ENCODE data around the gene SLX4IP.

The SLX4IP gene

GRCh38 chr20:10590950-10591671 lies 156.0 kb downstream of the SLX4IP start:
- H3K4me3 ChIP-seq (ENCODE audit: low read depth, low read length): no peak overlapping the region
- ChIA-PET CTCF (interaction anchor here (0.6 kb wide), 2 partner anchors 20 to 690 kb away, joined by 4 read pairs; no protein-coding TSS in a partner anchor), POLR2A (no interaction called here)
- peaks cover 5% of the 10 kb centered on the region for H3K4me1 ChIP-seq (ENCODE audit: control insufficient read depth, insufficient read depth, low read length)
- no peak overlapping the region; the same call in 1 of the 2 replicates for H3K27ac ChIP-seq (ENCODE audit: extremely low read depth, low read depth, low read length)
- TF ChIP-seq MZF1 (tag by site-specific recombination; IDR thresholded peaks at IDR 0.05; ENCODE audit: borderline replicate concordance) (no peak), ZIC2 (tag by site-specific recombination; IDR thresholded peaks at IDR 0.05) (no peak), ZNF433 (tag by site-specific recombination; IDR thresholded peaks at IDR 0.05; ENCODE audit: low read depth) (no peak), ZNF792 (tag by site-specific recombination; IDR thresholded peaks at IDR 0.05) (no peak), PRDM1 (tag by site-specific recombination; IDR thresholded peaks at IDR 0.05) (no peak), ZNF423 (tag by site-specific recombination; IDR thresholded peaks at IDR 0.05) (no peak), BCL11A (tag by site-specific recombination; IDR thresholded peaks at IDR 0.05; ENCODE audit: low read depth) (no peak), ZXDB (tag by site-specific recombination; IDR thresholded peaks at IDR 0.05) (no peak)
- no peaks in the 10 kb centered on the region for H3K36me3 ChIP-seq (ENCODE audit: control insufficient read depth in 2 of 2, insufficient read depth in 1 of 2, low read length in 2 of 2)
- H3K9me3 ChIP-seq (ENCODE audit: control insufficient read depth, insufficient read depth, low read depth, low read length): no peaks in the 10 kb centered on the region

GRCh38 chr20:10591946-10592521 lies 156.9 kb downstream of the SLX4IP start:
- Histone ChIP-seq H3K4me3 (ENCODE audit: low read depth, low read length) (no peak overlapping the region), H3K9me3 (ENCODE audit: control insufficient read depth, insufficient read depth, low read depth, low read length) (no peaks in the 10 kb centered on the region), H3K27ac (ENCODE audit: extremely low read depth, low read depth, low read length) (no peak overlapping the region), H3K36me3 (ENCODE audit: control insufficient read depth in 2 of 2, insufficient read depth in 1 of 2, low read length in 2 of 2) (no peaks in the 10 kb centered on the region), H3K4me1 (ENCODE audit: control insufficient read depth, insufficient read depth, low read length) (peaks cover 12% of the 10 kb centered on the region)
- ChIA-PET CTCF (no interaction called here), POLR2A (no interaction called here)
- TF ChIP-seq ZNF335 (tag by site-specific recombination; conservative IDR thresholded peaks at IDR 0.05) (no peak), KLF7 (tag by site-specific recombination; IDR thresholded peaks at IDR 0.05; ENCODE audit: borderline replicate concordance) (no peak), ZEB2 (tag by site-specific recombination; IDR thresholded peaks at IDR 0.05) (no peak), EGR2 (tag by site-specific recombination; IDR thresholded peaks at IDR 0.05; ENCODE audit: low read depth) (no peak), ZNF132 (tag by site-specific recombination; IDR thresholded peaks at IDR 0.05; ENCODE audit: borderline replicate concordance) (no peak), ZNF146 (tag by site-specific recombination; IDR thresholded peaks at IDR 0.05) (no peak), ZNF202 (tag by site-specific recombination; IDR thresholded peaks at IDR 0.05; ENCODE audit: borderline replicate concordance) (no peak), PATZ1 (tag by site-specific recombination; IDR thresholded peaks at IDR 0.05) (no peak), SP7 (tag by site-specific recombination; IDR thresholded peaks at IDR 0.05) (no peak), ZNF560 (tag by site-specific recombination; IDR thresholded peaks at IDR 0.05; ENCODE audit: borderline replicate concordance) (no peak), ZNF791 (tag by site-specific recombination; IDR thresholded peaks at IDR 0.05) (no peak), ZNF660 (tag by site-specific recombination; IDR thresholded peaks at IDR 0.05) (no peak), ZIC2 (tag by site-specific recombination; IDR thresholded peaks at IDR 0.05) (no peak)
- TF ChIP-seq, protein P1, sequence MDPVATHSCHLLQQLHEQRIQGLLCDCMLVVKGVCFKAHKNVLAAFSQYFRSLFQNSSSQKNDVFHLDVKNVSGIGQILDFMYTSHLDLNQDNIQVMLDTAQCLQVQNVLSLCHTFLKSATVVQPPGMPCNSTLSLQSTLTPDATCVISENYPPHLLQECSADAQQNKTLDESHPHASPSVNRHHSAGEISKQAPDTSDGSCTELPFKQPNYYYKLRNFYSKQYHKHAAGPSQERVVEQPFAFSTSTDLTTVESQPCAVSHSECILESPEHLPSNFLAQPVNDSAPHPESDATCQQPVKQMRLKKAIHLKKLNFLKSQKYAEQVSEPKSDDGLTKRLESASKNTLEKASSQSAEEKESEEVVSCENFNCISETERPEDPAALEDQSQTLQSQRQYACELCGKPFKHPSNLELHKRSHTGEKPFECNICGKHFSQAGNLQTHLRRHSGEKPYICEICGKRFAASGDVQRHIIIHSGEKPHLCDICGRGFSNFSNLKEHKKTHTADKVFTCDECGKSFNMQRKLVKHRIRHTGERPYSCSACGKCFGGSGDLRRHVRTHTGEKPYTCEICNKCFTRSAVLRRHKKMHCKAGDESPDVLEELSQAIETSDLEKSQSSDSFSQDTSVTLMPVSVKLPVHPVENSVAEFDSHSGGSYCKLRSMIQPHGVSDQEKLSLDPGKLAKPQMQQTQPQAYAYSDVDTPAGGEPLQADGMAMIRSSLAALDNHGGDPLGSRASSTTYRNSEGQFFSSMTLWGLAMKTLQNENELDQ (tag by site-specific recombination; IDR thresholded peaks at IDR 0.05; ENCODE audit: low read depth): no peak

Data from HEK293 (cell line).